GM21390 (cell line): ENCODE measurements around the gene QRICH2.
"Not testable (repeated sequence)": the region's sequence is repeated elsewhere in the genome, so short reads cannot be mapped to it uniquely, and the experiment has no call there.

Experiments
- ATAC-seq: cut with Tn5 transposase; IDR thresholded peaks from one replicate; pipeline ENCODE4 v1.9.1; 2021; ENCODE audit not compliant: unreplicated experiment

The QRICH2 gene

GRCh38 chr17:76252040-76252954, 55.8 kb downstream of the QRICH2 start:
- ATAC-seq: peak; percentile 60

DNA sequence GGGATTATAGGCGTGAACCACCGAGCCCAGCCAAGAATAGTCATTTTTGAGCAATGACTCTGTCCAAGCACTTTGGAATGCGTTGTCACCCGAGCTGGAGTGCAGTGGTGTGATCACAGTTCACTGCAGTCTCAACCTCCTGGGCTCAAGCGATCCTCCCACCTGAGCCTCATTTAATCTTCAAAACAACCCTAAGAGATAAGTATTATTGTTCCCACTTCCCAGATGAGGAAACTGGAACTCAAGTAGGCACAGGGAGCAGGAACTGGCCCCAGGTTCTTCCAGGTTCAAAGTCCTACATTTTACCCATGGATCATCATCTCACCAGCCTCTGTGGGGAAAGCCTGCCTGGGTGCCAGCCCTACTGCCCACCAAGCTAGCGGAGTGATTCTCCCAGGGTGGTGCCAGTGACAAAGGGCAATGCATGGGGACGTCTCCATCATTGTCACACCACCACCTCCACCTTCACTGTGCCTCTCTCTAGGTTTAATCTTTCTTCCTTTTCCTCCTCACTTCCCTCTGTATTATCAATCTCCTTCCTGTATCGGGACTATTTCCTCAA, 56.5 kb downstream of the QRICH2 start:
- ATAC-seq: no peak

DNA sequence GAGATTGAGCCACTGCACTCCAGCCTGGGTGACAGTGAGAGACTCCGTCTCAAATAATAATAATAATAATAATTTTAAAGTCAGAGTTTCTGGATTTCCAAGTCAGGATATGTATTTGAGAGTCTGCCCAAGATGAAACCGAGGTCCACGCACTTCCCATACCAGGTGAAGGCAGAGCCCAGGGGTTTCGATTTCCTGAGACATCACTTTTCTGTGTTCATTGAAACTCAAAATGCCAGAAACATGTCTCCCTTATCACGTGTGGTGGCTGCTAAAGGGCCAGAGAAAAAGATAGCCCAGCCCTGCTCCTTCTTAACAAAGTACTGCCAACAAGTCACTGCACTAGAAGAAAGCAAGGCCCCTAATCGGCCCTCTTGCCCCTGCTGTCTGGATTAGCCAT, 57.9 kb downstream of the QRICH2 start:
- no peak for ATAC-seq

GRCh38 chr17:76248013-76248782, 59.9 kb downstream of the QRICH2 start:
- ATAC-seq: no peak

DNA sequence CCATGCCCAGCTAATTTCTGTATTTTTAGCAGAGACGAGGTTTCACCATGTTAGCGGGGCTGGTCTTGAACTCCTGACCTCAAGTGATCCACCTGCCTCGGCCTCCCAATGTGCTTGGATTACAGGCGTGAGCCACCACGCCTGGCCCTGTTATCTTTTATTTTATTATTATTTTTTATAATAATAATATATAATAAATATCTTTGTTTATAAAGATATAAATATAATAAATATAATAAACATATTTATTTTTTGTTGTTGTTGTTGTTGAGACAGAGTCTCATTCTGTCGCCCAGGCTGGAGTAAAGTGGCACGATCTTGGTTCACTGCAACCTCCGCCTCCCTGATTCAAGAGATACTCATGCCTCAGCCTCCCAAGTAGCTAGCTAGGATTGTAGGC, 60.8 kb downstream of the QRICH2 start:
- ATAC-seq: no peak

GRCh38 chr17:76246080-76247066, 61.7 kb downstream of the QRICH2 start:
- peak; percentile 94 for ATAC-seq

DNA sequence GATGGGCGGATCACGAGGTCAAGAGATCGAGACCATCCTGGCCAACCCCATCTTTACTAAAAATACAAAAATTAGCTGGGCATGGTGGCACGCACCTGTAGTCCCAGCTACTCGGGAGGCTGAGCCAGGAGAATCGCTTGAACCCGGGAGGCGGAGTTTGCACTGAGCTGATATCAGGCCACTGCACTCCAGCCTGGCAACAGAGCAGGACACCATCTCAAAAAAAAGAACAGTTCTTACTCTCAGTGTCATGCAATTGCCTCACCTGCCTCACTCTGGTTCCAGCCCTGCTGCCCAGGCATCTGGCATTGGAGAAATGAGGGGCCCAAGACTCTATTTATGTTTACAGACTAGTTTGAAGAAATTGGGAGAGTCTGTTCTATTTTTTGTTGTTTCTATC, 63.4 kb downstream of the QRICH2 start:
- not testable (repeated sequence) for ATAC-seq

- ATAC-seq: no peak
These were observed 64.0 kb downstream of the QRICH2 start for GRCh38 chr17:76243826-76244679.

- ATAC-seq: no peak
These were observed 66.3 kb downstream of the QRICH2 start for GRCh38 chr17:76241691-76242255.

- no peak for ATAC-seq
These were observed 66.9 kb downstream of the QRICH2 start for GRCh38 chr17:76241204-76241538.

- ATAC-seq: no peak
These were observed 67.4 kb downstream of the QRICH2 start, which contains the start of gene RNF157 for GRCh38 chr17:76240461-76241203. RNF157 (minus strand) TSS chr17:76240493; CDS start chr17:76240240, 253 bp downstream.

GRCh38 chr17:76239538-76240274, 68.4 kb downstream of the QRICH2 start:
- ATAC-seq: no peak

GRCh38 chr17:76238847-76239537, 69.1 kb downstream of the QRICH2 start:
- no peak for ATAC-seq

GRCh38 chr17:76237859-76238313, 70.2 kb downstream of the QRICH2 start:
- ATAC-seq: no peak

DNA sequence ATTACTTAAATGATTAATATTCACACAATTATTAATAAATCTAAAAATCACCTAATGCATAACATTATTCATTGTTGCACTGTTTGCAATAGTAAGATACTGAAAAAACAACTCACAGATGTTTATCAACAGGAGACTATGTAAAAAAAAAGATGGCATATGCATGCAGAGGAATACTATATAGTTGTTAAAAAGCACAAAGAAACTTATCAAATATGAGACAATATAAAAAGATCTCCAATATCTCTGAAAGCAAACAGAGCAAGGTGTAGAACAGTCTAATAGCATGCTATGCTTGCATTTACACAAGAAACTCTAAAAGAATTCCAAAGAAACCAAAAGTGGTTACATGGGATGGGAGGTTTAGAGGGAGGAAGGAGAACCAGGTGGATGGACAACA, 71.5 kb downstream of the QRICH2 start:
- ATAC-seq: no peak

GRCh38 chr17:76235883-76236282, 72.2 kb downstream of the QRICH2 start:
- ATAC-seq: no peak

DNA sequence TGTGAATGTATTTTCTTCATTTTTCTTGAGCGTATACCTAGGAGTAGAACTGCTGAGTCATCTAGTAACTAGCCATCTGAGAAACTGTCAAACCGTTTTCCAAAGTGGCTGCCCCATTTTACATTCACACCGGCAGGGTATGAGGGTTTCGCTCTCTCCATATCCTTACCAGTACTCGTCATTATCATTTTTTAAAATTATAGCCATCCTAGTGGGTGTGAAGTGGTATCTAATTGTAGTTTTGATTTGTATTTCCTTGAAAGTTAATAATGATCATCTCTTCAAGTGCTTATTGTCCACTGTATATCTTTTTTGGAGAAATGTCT, 73.8 kb downstream of the QRICH2 start:
- no peak for ATAC-seq
